ENCODE results near the gene SUGCT.

SUGCT gene

DNA sequence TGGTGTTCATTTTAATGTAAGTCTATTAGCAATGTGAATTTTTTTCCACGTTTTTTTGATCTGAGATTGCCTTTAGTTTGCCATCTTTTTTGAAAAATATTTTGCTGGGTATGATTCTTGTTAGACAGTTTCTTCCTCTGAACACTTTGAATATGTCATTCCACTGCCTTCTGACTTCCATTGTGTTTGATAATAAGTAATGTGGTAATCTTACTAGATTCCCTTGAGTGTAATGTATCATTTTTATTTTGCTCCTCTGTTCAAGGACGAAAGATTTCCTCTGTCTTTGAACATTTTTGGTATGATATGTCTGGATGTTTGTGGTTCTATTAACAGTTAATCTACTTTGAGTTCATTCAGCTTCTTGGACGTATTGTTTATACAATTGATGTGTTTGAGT, 371.4 kb downstream of the SUGCT start:
- Histone ChIP-seq H3K27me3 (ENCODE audit: insufficient read depth, low read length, poor library complexity, severe bottlenecking) (no peaks in the 10 kb centered on the region), H3K4me2 (ENCODE audit: low read depth, low read length, poor library complexity, severe bottlenecking) (no peak overlapping the region), H3F3A (ENCODE audit: low read depth) (no peaks in the 10 kb centered on the region), H2AFZ (ENCODE audit: low read length) (no peak overlapping the region), H3K9me3 (ENCODE audit: insufficient read depth, low read depth, low read length) (no peaks in the 10 kb centered on the region), H3K4me1 (ENCODE audit: insufficient read depth, low read length, poor library complexity, severe bottlenecking) (no peaks in the 10 kb centered on the region), H3K79me2 (ENCODE audit: insufficient read depth, low read length) (no peaks in the 10 kb centered on the region), H3K9me2 (replicated peaks; ENCODE audit: low read depth, low read length) (no peaks in the 10 kb centered on the region), H3K9ac (ENCODE audit: low read depth, low read length, poor library complexity, severe bottlenecking) (no peak overlapping the region), H4K20me1 (ENCODE audit: insufficient read depth, low read length, poor library complexity, severe bottlenecking) (no peaks in the 10 kb centered on the region), H3K4me3 (ENCODE audit: low read length, poor library complexity, severe bottlenecking) (no peak overlapping the region), H3K36me3 (ENCODE audit: insufficient read depth, low read length) (no peaks in the 10 kb centered on the region)
- no peak for TF ChIP-seq EZH2phosphoT487 (IDR thresholded peaks at IDR 0.05; ENCODE audit: borderline replicate concordance)
- TF ChIP-seq, protein P1, sequence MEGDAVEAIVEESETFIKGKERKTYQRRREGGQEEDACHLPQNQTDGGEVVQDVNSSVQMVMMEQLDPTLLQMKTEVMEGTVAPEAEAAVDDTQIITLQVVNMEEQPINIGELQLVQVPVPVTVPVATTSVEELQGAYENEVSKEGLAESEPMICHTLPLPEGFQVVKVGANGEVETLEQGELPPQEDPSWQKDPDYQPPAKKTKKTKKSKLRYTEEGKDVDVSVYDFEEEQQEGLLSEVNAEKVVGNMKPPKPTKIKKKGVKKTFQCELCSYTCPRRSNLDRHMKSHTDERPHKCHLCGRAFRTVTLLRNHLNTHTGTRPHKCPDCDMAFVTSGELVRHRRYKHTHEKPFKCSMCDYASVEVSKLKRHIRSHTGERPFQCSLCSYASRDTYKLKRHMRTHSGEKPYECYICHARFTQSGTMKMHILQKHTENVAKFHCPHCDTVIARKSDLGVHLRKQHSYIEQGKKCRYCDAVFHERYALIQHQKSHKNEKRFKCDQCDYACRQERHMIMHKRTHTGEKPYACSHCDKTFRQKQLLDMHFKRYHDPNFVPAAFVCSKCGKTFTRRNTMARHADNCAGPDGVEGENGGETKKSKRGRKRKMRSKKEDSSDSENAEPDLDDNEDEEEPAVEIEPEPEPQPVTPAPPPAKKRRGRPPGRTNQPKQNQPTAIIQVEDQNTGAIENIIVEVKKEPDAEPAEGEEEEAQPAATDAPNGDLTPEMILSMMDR (conservative IDR thresholded peaks at IDR 0.05; ENCODE audit: low read length), result no peak

DNA sequence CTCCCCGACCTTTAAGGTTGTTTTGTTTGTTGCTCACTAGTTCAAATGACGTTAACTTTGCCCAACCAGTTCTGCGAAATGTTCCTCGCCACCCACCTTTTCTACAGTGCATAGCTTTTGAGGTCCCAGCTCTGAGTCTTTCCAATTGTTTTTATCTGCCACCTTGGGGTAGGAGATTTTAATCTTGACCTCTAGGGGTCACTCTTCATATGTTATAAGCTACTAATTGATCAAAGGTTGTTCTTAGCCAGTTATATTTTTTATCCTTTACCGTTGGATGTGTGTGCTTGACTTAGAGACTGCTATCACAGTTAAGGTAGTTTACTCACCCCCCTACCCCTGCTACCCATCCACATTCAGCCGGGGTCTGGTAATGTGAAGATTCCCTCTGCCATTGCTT, 372.4 kb downstream of the SUGCT start:
- Histone ChIP-seq H3K4me1 (ENCODE audit: insufficient read depth, low read length, poor library complexity, severe bottlenecking) (no peaks in the 10 kb centered on the region), H3F3A (ENCODE audit: low read depth) (no peaks in the 10 kb centered on the region), H3K36me3 (ENCODE audit: insufficient read depth, low read length) (no peaks in the 10 kb centered on the region), H4K20me1 (ENCODE audit: insufficient read depth, low read length, poor library complexity, severe bottlenecking) (no peaks in the 10 kb centered on the region), H3K4me3 (ENCODE audit: low read length, poor library complexity, severe bottlenecking) (no peak overlapping the region), H3K79me2 (ENCODE audit: insufficient read depth, low read length) (no peaks in the 10 kb centered on the region), H3K27me3 (ENCODE audit: insufficient read depth, low read length, poor library complexity, severe bottlenecking) (no peaks in the 10 kb centered on the region), H2AFZ (ENCODE audit: low read length) (no peak overlapping the region), H3K4me2 (ENCODE audit: low read depth, low read length, poor library complexity, severe bottlenecking) (no peak overlapping the region), H3K9me3 (ENCODE audit: insufficient read depth, low read depth, low read length) (no peaks in the 10 kb centered on the region), H3K9me2 (replicated peaks; ENCODE audit: low read depth, low read length) (no peaks in the 10 kb centered on the region), H3K9ac (ENCODE audit: low read depth, low read length, poor library complexity, severe bottlenecking) (no peak overlapping the region)
- no peak for TF ChIP-seq EZH2phosphoT487 (IDR thresholded peaks at IDR 0.05; ENCODE audit: borderline replicate concordance)
- TF ChIP-seq, protein P1 (conservative IDR thresholded peaks at IDR 0.05; ENCODE audit: low read length), result peak; percentile 78

DNA sequence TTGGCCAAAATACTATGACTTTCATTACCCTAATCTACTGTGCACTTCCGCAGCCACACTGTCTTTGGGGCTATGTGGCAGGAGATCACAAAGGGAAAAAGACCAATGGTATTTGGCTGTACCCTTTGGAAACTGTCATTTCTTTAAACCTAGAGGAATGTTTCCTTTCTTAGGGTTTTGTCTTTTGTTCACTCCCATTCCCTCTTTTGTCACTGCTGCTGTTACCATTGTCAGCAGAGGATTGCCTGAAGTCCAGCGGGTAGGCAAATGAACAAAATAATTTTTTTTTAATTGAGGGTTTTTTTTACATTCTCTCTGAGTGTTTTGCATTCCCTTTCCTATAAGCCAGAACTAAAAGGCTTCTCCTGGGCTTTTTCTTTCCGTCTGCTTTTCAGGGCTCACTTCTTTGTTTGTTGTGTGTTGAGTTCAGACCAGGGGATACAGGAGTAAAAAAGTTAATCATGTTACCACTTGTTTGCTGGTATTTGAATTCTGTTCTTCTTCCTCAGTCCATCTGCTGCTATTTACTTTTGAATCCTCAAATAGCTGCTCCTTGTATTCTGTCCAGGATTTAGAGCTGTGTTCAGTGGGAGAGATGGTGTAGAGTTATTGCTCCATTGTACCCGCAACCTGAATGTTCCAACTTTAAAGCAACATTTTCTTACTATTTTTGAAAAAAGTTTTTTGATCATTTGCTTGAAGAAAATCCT, 374.6 kb downstream of the SUGCT start:
- Histone ChIP-seq H3K9me2 (replicated peaks; ENCODE audit: low read depth, low read length) (no peaks in the 10 kb centered on the region), H3K9ac (ENCODE audit: low read depth, low read length, poor library complexity, severe bottlenecking) (no peak overlapping the region), H3K4me2 (ENCODE audit: low read depth, low read length, poor library complexity, severe bottlenecking) (no peak overlapping the region), H3K4me3 (ENCODE audit: low read length, poor library complexity, severe bottlenecking) (no peak overlapping the region), H3F3A (ENCODE audit: low read depth) (no peaks in the 10 kb centered on the region), H3K4me1 (ENCODE audit: insufficient read depth, low read length, poor library complexity, severe bottlenecking) (no peaks in the 10 kb centered on the region), H3K9me3 (ENCODE audit: insufficient read depth, low read depth, low read length) (no peaks in the 10 kb centered on the region), H4K20me1 (ENCODE audit: insufficient read depth, low read length, poor library complexity, severe bottlenecking) (no peaks in the 10 kb centered on the region), H3K79me2 (ENCODE audit: insufficient read depth, low read length) (no peaks in the 10 kb centered on the region), H3K27me3 (ENCODE audit: insufficient read depth, low read length, poor library complexity, severe bottlenecking) (no peaks in the 10 kb centered on the region), H2AFZ (ENCODE audit: low read length) (no peak overlapping the region), H3K36me3 (ENCODE audit: insufficient read depth, low read length) (no peaks in the 10 kb centered on the region)
- TF ChIP-seq, protein P1 (conservative IDR thresholded peaks at IDR 0.05; ENCODE audit: low read length), result no peak
- no peak for TF ChIP-seq EZH2phosphoT487 (IDR thresholded peaks at IDR 0.05; ENCODE audit: borderline replicate concordance)
